Fibroblast of upper back skin (primary cell): ENCODE data around the gene CKAP2.
"Not testable (repeated sequence)": the region's sequence is repeated elsewhere in the genome, so short reads cannot be mapped to it uniquely, and the experiment has no call there.

Experiments used
- DNase-seq: peaks from one replicate; pipeline ENCODE4 v3.0.0-alpha.2; 2013

The CKAP2 gene

DNA sequence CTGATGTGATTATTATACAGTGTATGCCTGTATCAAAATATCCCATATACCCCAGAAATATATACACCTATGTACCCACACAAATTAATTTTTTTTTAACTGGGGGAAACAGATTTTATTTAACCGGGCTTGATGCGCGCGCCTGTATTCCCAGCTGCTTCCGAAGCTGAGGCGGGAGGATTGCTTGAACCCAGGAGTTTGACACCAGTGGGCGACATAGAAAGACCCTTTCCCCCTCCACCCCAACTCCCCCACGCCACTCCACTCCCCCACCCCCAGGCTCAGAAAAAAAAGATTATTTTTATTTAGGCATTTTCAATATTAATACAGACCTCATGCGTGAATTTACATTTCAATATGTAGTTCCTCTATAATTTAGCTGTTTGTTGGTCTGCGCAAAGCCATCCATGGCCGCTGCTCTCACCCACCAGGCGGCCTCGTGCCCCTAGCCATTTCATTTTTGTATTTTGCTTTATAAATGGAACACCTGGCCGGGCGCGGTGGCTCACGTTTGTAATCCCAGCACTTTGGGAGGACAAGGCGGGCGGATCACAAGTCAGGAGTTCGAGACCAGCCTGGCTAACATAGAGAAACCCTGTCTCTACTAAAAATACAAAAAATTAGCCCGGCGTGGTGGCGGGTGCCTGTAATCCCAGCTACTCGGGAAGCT, 4.0 kb upstream of the CKAP2 start:
- DNase-seq = no peak

DNA sequence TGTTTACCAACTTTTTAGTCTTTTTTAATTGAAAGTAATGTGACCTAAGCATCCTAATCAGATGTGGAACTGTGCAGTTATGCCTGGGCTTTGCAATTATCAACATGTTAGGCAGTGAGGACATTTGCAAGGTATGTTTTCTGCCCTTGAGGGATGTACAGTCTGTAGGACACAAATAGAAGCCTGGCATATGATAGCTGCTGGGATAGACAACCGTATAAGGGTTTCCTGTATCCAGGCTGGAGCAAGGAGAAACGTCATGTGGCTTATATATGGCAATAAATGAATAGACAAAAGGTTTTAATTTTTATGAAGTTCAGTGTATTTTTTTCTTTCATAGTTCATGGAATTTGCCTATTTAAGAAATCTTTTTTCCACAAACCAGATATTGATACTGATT, 2.8 kb upstream of the CKAP2 start:
- no peak for DNase-seq

DNA sequence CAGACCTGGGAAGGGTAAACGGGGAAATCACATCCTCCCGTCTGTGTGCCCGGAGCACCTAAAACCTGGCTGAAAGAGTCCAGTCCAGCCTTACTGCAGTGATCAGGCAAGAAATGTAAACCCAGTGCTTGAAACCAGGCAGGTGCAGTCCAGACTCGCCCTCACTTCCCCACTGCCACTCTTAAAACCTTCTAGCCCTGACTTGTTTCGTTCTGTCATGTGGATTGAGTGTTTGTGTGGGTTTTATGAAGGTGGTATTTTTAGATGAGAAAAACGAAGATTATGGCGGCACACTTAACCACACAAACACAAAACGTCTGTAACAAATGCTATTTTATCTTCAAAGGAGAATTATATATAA, 839 bp upstream of the CKAP2 start:
- no peak for DNase-seq

DNA sequence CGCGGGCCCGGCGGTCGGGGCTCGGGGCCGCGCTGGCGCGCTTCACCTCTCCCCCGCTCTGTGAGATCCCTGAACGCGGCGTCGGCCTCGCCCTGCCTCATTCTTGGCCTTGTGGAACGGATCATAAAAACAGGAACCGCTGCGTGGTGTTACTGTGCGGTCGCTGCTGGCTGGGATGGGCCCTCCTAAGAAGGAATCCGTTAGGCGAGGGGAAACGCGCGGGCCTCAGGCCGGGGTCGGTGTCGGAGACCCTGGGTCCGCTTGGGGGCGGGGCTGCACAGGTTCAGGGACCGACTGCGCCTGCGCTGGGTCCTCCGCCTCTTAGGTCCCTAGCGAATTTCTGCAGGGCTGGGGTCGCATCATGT, 381 bp downstream of the CKAP2 start:
- DNase-seq = peak; percentile 58

DNA sequence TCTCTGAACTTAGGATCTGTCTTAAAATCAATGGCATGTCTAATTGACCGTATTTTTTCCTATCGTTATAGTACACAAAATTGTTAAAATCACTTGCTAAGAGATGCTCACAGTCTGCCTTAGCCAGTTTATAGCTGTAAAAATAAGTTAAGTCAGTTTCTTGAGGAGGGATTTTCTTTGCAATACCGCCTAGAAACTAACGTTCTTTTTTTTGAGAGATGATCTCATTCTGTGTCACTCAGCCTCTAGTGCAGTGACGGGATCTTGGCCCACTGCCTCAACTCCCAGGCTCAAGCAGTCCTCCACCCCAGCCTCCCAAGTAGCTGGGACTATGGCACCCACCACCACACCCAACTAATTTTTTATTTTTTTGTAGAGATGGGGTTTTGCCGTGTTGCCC, 4.4 kb downstream of the CKAP2 start:
- peak; percentile 52 for DNase-seq

DNA sequence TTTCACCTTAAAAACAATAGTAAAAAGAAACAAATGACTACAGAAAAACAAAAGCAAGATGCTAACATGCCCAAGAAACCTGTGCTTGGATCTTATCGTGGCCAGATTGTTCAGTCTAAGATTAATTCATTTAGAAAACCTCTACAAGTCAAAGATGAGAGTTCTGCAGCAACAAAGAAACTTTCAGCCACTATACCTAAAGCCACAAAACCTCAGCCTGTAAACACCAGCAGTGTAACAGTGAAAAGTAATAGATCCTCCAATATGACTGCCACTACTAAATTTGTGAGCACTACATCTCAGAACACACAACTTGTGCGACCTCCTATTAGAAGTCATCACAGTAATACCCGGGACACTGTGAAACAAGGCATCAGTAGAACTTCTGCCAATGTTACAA, 6.0 kb downstream of the CKAP2 start:
- no peak for DNase-seq

DNA sequence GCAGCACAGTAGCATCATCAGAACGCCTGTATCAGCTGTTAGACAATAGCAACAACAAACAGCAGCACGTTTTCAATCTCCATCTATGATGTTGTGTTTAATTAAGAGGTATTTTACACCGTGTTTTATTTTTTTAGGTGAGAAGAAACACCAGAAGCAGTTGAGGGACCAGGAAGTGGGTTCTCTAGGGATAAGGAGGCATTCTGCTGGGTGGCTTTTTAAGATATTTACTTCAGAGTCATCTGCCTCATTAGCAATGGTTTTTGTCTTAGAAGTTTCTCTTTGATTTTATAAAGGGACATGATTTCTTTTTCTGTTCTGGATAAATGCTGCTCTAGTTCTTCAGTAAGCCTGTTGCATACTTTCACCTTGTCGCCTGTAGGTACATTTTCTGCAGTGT, 8.2 kb downstream of the CKAP2 start:
- DNase-seq = no peak

DNA sequence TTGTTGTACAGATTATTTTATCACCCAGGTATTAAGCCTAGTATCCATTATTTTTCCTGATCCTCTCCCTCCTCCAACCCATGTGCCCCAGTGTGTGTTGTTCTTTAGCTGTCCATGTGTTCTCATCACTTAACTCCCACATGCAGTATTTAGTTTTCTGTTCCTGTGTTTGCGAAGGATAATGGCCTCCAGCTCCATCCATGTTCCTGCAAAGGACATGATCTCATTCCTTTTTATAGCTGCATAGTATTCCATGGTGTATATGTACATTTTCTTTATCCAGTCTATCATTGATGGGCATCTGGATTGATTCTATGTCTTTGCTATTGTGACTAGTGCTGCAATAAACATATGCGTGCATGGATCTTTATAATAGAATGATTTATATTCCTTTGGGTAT, 13.2 kb downstream of the CKAP2 start:
- DNase-seq = not testable (repeated sequence)

DNA sequence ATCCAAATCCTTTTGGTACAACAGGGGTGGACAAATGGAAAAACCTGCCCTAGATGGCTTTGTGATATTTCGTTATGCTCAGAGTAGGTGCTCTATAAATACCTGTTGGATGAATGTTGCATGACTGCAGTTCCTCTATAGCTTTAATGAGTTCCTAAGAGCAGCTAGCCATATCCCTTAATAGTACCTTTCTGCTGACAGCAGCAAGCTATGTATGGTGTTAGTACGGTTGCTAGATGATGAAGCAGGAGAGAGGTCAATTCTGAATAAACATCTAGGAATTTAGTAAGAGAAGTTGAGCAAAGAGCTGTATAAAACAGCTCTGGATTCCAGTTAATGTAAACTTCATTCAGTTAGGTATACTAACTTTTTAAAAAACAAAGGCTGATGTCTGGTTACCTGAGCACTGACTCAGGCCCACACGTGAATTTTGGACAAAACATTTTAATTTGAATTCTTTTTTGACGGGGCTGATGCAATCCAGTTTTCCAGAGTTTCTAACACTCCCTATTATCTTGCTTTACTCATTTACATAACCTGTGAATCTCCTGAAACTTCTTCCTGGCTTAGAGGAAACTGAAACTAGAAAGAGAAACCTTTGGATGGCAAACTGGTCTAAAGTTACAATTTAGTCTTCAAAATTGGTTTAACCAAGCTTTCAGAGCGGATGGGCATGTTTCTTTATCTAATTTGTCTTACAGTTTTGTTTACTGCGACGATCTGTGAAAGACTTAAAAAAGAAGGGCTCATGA, 25.6 kb downstream of the CKAP2 start:
- not testable (repeated sequence) for DNase-seq

DNA sequence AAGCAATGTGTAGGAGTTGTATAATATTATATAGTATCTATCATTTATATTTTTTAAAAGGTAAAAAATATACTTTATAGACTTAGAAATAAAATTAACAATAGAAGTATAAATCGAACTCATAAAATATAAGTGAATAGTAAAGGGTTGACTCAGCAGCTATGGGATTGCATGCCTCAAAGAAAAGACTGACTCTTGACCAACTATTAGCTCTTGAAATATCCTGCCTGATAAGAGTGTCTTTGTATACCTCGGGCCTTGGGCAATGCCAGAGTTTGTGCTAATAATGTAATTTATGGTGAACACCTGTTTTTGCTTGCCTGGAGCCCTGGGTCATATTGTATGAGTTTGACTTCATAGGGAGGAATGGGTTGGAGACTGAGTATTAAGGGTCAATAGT, 31.8 kb downstream of the CKAP2 start:
- not testable (repeated sequence) for DNase-seq

DNA sequence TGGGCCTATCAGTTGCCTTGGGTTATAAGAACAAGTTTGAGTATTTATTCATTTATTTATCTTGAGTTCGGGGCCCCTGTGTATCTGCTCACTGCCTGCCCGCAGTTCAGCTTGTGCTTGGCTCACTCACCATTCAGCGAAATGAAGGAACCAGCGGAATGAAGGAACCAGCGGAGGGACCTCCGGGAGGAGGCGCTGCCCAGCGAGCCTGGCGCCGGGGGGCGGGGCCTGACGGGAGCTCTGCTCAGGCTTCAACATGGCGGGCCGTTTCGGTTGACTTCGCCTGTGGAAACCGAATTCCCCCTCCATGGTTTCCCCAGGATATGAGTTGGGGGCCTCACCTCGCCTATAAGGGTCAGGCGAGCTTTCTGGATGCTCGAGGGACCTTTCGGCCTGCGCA, 33.5 kb downstream of the CKAP2 start:
- DNase-seq = not testable (repeated sequence)

DNA sequence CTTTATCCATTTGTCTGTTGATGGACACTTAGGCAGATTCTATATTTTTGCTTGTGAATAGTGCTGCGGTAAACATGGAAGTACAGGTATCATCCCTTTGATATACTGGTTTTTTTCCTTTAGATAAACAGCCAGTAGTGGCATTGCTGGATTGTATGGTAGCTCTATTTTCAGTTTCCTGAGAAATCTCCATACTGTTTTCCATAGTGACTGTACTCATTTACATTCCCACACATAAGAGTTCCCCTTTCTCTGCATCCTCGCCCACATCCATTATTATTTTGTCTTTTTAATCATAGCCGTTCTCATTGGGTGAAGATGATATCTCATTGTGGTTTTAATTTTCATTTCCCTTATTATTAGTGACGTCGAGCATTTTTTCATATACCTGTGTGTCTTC, 35.7 kb downstream of the CKAP2 start:
- not testable (repeated sequence) for DNase-seq

DNA sequence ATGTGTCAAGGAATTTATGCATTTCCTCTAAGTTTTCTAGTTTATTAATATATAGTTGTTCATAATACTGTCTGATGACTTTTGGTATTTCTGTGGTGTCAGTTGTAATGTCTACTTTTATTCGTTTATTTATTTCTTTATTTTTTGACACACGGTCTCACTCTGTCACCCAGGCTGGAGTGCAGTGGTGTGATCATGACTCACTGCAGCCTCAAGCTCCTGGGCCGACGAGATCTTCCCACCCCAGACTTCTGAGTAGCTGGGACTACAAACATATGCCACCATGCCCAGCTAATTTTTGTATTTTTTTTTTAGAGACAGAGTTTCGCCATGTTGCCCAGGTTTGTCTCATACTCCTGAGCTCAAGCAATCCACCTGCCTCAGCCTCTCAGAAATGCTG, 39.0 kb downstream of the CKAP2 start:
- DNase-seq = not testable (repeated sequence)

DNA sequence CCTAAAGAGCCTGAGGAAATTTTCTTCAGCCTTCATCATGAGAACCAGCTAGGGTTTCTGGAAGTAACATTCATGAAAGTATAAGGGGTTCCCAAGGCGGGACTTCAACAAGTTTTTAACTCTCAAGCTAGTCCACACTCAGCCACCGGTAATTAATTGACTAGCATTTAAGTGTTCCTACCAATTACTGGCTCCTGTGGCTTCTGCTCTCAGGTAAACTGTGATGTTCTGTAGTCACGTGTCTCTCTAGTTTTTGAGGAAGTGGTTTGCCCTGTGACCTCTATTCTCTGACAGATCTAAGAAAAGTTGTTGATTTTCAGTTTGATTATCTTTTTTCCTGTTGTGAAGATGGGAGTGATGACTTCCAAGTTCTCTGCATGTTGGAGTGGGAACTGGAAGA, 42.7 kb downstream of the CKAP2 start:
- not testable (repeated sequence) for DNase-seq

DNA sequence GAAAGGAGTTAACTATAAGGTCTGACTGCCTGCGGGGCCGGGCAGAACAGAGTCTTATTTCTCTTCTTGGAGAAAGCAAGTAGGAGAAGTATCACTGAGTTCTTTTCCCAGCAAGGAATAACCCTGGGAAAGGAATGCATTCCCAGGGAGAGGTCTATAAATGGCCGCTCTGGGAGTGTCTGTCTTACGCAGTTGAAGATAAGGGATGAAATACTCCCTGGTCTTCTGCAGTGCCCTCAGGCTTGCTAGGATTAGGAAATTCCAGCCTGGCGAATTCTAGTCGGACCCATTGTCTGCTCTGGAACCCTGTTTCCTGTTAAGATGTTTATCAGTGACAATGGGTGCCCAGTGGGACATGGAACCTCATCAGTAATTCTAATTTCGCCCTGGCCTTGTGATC, 47.0 kb downstream of the CKAP2 start:
- not testable (repeated sequence) for DNase-seq

DNA sequence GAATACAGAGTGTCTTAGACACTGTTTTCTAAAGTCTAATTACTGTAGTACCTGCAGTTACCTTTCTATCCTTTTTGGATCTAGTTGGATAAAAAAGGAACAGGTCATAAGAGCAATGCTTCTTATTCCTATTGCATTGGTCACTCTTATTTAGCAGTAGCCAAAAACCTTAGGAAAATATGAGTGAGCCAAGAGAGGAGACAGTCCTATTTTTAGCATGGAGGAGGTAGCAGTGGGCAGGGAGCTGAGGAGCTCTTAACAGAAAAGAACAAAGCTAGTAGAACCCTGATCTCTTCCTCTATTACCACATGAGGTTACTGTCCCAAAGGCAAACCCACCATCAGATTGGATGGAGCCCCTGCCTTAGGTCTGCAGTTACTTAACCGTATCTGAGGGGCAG, 50.6 kb downstream of the CKAP2 start:
- DNase-seq = not testable (repeated sequence)

DNA sequence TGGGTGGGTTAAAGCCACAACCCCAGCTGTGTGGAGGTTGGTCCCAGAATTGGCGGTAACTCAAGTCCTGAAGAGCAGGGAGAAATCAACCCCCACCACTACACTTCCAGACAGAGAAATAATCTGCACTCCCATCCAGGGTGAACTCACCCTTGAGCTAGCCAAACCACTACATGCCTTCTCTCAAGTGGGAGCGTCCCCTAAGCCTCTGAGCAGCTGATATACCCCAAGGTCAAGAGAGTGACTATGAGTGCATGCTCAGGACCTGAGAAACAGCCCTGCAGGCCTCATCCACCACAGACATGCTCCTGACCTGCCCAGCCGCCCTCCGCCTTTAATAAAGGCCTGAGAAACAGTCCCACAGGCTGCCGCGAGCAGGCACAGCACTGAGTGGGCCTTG, 54.3 kb downstream of the CKAP2 start:
- not testable (repeated sequence) for DNase-seq

DNA sequence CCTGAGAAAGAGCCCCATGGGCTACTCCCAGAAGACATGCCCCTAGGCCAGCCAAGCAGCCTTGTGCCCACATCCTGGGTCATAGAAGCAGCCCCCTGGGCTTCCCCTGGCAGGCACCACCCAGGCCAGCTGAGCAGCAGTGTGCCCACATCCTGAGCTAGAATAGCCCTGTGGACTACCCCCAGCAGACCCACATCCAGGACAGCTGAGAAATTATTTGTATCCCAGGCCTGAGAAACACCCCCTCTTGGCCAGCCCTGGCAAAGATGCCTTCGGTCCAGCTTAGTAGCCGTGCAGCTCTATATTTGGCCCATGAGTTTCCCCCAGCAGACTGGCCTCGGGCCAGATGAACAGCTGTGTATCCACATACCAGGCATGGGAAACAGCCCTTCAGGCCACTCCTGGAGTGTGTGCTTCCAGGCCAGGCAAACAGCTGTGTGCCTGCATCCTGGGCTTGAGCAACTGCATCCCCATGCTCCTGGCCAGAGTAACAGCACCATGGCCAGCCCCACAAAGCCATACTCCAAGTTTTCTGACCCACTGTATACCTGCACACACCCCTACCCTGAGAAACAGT, 55.0 kb downstream of the CKAP2 start:
- not testable (repeated sequence) for DNase-seq

DNA sequence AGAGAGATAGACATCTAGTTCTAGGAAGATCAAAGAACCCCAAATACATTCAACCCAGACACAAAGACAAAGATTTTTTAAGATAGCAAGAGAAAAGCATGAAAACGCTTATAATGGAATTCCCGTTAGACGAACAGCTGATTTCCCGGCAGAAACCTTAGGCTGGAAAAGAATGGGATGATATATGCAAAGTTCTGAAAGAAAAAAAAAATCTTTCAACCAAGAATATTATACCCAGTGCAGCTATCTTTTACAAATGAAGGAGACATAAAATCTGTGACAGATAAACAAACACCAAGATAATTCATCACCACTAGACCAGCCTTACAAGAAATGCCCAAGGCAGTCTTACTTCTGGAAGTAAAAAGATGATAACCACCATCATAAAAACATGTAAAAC, 56.3 kb downstream of the CKAP2 start:
- DNase-seq = not testable (repeated sequence)

DNA sequence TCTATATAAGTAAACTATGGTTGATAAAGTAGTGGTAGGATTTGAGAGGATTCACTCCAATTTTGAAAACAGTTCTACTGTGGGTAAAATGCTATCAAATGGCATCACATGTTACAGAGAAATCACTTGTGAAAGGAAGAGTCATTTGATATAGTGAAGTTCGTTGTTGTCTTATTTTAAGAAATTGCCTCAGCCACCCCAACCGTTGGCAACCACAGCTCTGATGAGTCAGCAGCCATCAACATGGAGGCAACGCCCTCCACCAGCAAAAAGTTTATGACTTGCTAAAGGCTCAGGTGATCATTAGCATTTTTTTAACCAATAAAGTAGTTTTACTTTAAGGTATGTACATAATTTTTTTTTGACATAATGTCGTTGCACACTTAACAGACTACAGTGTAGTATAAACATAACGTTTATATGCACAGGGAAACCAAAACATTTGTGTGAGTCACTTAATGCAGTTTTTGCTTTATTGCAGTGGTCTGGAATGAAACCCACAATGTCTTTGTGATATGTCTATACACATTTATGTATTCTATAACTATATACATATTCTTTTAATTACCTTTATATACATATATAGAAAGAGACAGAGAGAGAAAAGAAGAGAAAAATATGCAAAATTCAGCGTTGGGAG, 58.8 kb downstream of the CKAP2 start:
- not testable (repeated sequence) for DNase-seq

DNA sequence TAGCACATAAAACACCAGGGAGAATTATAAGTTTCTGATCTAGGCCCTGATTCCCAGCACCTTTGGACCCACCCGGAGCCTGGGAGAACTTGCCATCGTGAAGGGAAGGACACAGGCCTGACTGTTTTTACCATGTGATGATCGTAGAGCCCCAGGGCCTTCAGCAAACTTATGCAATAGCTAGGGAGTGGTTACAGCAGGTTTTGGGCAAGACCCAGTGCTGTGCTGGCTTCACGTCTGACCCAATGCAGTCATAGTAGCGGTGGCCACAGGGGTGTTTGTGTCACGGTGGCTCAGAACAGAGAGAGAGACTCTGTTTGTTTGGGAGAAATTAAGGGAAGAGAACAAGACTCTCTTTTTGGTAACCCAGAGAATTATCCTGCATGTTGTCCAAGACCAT, 68.0 kb downstream of the CKAP2 start:
- not testable (repeated sequence) for DNase-seq
